HG02571 (cell line): Measurements from ENCODE around the gene OPCML.

Source experiments
- ATAC-seq: cut with Tn5 transposase; IDR thresholded peaks from one replicate; pipeline ENCODE4 v1.9.1; 2021; ENCODE audit warnings: mild to moderate bottlenecking, moderate library complexity; ENCODE audit not compliant: unreplicated experiment

The OPCML gene

DNA sequence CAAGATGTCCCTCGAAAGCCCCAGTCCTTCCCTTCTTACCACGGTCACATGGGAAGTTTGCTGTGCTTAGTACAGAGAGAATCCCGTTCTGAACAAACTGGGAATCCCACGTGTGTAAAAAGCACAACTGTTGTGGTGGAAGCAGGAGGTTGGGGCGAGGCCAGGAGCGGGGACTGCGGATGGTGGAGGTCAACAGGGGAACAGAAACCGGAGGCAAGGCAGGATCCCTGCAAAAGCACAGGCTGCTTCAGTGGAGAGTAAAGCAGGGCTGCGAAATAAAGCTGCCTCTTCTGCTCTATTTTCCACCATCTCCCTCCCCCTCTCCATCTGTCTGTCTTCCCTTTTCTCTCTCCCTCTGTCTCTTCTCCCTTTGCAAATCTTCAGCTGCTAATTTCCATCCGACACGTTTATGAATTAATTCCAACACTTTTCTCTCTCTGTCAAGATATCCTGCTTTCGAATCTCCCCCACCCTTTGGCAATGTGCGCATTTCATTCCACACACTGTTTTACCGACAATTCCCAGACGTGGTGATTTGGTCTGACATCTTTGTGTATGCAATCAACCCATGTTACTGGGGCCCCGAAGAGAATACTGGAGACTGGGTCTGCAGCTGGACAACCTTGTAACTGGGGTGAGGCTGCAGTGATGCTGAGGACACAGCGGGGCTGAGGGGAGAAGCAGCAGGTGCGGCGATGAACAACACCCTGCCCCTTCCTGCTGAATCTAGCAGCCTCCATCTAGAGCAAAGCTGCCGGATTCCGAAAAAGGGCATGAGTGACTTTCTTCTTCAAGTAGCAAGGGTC lies 571.8 kb downstream of the OPCML start:
- ATAC-seq, result no peak

DNA sequence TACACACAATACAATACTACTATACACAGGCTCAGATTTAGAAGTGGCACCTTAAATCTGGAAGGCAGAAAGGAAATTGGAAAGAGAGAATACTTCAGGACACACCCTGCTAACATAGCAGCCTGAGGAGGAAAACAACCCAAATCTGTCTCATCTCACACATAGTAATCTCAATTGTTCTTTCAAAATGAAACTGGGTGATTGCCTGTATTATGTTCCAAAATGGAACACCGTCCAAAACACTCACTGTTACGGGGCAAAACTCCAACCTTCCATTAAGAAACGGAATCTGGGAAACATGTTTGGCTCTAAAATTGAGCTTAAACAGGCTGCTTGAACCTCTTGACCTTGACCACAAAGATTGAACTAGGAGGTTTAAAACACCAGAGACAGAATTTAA lies 572.6 kb downstream of the OPCML start:
- no peak for ATAC-seq

DNA sequence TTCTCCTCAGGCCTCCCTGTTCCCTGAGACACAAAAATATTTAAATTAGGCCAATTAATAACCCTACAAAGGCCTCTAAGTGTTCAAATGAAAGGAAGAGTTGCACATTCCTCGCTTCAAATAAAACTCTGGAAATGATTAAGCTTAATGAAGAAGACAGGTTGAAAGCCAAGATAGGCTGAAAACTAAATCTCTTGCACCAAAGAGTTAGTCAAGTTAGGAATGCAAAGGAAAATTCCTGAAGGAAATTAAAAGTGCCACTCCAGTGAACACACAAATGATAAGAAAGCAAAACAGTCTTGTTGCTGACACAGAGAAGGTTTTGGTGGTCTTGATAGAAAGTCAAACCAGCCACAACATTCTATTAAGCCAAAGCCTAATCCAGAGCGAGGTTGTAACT lies 574.4 kb downstream of the OPCML start:
- no peak for ATAC-seq

DNA sequence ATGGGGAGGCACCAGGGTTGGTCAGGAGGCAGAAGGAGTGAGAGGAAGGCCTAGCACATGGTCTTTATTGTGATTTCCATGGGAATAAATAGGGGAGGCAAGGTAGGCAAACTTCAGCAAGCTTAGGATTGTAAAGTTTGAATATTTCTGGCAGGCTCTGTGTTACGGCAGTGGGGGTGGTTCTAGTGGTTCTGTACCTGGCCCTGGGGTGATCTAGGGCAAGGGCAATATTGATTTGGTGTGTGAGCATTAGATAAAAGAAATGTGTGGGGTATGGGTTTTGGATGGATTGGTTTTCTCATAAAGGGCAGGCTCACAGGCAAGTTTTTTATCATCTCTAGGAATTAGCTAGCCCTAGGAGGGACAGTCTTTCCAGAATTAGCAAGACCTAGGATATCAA lies 584.0 kb downstream of the OPCML start:
- no peak for ATAC-seq

DNA sequence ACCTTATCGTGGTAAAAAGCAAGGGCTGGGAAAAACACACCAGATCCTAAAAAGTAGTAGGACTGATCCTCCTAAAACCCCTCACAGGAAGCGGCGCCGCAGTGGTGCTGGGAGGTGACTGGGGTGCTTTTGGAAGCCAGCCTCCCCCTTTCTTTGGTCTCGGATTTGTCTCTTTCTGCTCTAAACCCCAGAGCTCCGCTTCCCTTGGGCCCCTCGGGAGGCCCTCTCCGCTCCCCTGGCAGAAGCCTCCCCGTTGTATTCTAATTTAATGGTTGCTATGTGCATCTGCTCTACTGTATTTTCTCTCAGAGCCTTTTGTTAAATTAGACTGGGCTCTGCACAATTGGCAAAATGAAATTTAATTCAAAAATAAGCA lies 587.7 kb downstream of the OPCML start:
- ATAC-seq, result no peak

DNA sequence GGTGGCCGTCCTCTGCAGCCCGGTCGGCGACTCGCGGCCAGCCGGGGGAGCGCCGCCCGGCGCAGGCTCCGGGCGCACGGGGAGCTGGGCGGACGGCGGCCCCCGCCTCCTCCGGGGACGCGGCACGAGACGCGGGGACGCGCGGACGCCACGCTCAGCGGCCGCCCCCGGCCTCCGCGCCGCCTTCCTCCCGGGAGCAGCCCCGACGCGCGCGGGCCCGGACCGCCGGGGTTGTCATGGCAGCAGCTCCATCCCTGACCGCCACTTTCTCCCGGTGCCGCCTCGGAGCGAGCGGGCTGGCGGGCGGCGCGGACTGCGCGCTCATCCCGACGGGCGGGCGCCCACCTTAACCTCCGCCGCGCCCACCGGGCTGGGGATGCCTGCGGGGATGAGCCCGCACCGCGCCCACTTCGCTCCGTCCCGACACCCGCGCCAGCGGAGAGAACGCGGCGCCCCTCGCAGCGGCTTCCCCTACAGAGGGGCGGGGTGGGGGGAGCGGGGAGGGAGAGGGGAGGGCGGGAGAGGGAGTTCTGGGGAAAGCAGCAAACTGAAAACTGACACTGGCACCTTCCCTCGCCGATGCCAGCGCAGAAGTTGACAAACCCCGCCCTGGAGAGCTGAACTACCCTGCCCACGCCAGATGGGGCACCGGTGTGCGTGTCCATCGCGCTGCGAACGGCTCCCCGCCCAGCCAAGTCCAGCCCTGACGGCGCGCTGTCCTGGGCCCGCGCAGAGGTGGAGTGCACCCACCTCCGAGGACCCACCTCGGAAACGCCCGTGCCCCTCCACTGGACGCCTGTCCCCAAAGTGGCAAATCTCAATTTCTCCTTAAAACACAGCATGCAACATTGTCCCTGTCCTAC lies 588.4 kb downstream of the OPCML start:
- ATAC-seq, result no peak

DNA sequence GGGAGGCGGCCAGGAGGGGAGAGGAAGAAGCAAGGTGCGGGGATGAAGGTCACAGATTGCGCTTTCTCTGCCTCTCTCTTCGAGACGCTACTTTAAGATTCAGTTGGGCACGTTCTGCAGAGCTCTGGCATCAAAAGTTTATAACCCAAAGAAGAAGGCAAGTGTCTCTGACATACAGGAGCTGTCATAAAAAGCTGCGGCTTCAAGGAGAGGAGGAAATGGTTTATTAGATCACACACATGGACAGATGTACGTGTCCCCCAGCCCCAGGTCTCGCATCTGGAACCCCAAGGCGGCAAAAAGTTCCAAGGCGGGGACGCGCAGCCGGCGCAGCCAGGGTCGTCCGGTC lies 589.0 kb downstream of the OPCML start:
- ATAC-seq, result no peak

DNA sequence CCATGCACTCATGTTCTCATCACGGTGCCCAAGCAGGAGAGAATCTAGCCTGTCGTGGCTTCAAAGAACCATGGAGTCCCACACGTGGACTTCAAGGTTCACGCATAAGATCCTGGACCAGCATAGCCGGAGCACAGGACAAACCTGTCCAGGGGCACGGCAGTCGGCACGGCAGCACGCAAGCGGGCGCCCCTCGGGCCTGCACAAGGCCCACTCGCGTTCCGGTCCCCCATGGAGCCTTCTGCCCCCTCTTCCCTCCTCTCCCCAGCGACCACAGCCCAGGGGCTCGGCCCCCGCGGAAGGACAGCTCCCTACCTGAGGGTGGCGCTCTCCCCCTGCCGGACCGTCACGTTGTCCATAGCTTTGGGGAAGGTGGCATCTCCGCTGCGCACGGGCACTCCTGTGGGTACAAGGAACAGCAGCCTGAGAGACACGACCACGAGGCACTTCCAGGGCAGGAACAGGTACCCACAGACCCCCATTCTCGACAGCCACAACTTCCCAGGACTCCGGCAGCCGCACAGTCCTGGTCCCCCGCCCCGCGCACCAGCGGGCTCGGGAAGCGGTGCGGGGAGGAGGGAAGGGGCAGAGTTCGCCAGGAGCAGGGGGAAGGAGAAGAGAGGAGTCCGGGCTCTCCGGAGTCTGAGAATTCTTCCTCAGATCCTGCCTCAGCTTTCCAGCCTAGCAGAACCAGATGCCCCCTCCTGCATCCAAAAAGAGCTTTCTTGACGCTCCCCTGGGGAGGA lies 589.5 kb downstream of the OPCML start:
- no peak for ATAC-seq

DNA sequence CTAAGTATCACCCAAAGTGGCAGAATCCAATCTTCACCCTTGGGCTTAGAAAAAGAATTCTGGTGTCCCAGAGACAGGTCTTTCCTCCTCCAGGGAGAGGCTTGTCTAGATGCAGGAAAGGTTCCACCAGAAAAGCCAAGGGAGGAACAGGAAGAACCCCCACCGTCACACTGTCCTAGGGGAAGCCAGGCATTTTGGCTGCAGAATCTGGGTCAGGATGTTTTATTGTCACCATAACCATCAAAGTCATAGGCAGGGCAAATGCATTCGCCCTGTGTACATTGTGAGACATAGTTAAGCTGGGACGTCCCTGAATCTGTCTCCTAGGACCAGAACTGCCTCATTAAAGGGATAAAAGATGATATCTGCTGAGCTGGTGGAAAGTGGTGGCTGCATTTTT lies 590.5 kb downstream of the OPCML start:
- ATAC-seq, result no peak

DNA sequence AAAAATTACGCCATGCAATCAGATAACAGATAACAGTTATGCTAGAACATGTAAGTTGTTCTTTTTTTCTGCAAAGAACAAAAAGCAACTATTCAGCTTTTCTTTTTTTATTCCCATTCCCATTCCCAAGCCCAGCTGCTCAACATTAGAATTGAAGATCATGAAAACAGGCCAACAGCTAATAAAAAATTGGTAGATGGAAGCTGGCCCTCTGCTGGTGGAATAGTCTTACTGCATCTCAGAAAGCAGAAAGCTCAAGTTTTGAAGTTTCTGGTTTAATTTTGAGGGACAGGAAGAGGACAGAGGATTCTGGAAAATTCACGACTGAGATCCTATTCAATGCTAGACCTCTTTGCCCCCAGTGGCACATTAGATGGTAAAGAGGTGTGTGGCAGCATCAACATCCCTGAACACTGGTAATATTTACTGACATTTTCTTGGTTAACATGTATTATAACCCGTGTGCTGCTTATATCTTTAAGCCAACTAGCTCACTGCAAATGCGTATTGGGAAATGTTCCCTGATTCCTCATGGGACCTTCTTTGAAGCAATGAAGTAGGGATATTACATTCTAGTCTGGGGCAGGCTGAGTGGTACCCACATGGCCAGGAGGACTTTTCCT lies 591.2 kb downstream of the OPCML start:
- no peak for ATAC-seq

DNA sequence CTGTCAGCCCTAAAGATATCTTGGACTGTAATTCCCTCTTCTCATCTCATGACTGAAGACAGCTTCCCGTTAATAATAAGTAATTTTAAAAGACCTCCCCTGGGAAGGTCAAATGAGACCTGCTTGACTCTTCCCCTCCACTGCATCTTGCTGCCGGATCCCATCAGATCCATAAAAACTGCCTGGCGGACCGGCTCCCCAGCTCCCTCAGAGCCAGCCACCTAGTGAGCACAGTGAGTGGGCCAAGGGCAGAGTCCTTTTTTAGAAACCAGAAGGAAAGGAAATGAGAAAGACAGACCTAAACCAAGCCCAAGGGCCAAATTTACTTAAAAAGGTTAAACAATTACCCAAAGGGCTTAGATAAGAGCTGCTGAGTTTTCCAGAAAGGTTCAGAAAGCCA lies 595.3 kb downstream of the OPCML start:
- no peak for ATAC-seq

DNA sequence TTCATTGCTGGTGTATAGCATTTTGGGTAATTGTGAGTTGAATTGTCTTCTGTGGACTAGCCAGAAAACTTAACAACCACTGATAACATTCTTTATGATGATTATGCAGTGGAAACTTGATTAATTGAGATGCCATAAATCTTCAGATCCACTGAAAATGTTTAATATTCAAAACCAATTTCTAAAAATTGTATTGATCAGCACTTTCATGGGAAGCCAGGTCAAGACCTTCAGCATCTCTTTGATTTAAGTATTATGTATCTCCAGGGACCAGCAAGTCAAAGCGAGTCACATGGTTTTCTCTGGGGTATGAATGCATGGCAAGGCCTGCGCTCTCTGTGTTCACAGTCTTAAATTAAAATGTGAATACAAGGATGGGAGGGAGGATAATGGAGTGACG lies 596.9 kb downstream of the OPCML start:
- ATAC-seq, result no peak

DNA sequence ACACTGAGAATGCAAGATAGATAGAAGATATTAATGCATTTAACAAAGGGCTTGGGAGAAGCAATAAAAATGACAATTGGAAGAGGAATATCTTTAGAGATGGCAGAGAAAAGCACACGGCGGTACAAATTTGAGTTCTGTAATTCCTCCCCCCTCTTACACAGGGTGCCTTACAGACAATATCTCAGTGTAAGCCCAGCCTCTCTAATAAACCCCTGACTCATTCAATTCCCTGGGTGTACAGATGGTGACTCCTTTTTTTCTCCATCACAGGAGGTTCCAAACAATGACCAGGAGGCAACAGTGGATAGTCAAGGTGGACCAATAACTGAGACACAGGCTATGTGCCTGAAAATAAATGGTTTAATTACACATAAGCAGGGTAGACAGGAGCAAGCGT lies 598.6 kb downstream of the OPCML start:
- no peak for ATAC-seq

DNA sequence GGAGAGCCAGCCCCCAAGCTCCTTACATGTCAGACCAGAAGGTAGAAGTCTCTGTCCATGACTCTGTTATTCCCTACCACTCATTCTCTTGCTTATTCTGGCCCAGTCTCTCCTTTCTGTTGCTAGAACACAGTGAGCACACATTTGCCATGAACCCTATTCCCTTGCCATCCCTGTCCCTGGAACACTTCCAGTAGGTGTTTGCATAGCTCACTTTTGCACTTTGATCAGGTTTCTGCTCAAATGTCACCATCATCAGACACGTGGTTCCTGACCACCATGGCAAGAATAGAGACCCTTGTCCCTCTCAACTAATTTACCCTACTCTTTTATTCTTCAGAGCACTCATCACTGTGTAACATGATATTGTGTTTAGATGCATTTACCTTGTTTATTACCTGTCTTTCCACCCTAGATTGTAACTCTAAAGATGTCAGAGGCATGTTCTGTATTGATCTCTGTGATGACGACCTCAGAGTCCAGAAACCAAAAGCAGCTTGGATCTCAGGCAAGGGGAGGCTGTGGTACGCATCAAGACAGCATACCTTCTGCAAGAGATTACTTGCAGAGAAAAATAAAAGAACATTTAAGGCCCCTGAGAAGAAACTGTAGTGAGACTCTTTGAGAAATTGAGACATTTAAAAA lies 606.4 kb downstream of the OPCML start:
- ATAC-seq, result no peak

DNA sequence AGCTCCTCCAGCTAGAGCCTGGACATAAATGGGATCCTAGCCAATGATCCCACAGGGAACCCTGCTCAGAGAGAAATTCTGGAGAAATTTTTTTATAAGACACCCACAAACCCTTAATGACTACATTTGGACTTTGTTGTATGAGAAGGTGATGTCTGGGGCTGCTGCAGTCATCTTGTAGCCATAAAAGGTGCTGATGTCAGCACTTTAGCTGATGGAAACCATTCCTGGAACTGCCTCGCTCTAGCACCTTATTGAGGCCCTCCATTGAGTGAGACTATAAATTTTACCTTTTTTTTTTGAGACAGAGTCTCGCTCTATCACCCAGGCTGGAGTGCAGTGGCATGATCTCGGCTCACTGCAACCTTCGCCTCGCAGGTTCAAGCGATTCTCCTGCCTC lies 610.7 kb downstream of the OPCML start:
- no peak for ATAC-seq

DNA sequence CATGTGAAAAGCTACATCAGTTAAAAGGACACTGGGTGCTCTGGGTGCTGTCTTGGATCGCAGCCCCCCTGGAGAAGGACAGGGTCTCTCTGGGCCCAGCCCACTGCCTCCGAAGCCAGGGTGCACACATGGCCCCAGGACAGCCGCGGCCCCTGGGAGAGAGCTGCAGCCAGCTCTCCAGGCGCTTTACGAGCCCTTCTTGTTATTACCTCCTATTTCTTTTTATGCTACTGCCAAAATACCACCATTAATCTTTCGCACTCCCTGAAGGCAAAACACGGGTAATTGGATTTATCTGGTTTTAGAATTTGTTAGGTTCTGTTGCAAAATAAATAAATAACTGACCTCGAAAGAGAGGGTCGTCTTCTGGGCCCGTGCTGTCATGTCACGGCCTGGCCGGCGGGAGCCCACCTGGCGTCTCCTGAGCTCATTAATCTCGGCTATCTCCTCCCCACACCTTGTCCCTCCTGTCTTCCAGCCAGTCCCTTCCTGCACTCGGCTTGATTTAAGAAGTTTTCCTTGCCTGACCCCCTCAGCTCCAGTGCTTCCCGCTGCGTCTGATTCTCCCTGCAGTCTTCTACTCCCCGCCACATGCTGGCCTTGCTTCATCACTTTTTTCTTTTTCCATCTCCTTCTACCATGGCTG lies 611.7 kb downstream of the OPCML start:
- ATAC-seq, result no peak

DNA sequence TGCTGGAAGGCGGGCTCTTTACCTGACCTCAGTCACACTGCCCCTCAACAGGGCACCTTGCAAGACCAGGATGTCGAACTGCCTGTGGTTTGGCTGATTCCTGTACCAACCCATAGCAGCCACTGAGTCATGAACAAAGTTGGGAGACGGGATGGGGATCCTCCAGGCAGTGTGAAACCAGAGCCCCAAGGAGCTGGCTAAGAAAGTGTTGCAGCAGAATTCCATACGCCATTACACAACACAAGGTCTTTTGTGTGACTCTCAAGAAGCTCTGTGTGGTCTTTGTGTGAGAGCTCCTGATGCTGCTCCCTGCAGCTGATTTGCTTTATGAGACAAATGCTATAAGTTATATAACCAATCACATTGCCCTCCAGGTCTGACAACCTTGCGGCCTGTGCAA lies 617.7 kb downstream of the OPCML start:
- ATAC-seq, result no peak

DNA sequence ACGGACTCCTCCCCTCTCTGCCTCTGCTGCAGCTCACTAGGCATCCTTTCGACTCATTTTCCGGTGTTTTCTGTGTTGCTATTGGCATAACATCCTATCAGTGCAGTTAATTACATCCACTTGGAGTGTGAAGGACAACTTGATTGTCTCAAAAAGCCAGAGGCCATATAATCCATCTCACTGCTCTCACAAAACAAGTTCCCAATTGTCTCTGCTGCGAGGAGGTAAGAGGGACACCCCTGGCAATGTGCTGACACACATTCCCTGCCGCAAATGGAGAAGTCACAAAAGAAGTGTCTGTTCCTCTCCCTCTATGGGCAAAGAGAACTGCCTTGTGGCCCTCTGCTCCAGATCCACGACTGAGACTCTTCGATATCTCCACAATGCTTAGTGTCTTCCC lies 618.4 kb downstream of the OPCML start:
- ATAC-seq, result no peak

DNA sequence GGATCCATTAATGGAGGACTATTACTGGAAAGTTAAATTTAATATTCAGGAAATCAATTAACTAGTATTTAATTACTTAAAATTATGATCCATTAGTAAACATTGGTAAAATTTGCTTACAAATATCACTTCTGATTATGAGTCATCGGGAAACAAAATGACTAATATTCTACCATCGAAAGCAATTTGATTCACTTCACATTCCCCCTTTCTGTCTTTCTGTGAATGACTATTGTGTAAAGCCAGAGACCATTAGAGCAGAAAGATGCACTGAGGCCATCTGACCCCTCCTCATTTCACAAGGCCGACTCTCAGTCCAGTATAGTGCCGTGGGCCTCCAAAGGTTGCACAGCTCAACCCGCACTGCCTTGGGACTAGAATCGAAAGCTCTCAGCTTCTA lies 619.0 kb downstream of the OPCML start:
- no peak for ATAC-seq

DNA sequence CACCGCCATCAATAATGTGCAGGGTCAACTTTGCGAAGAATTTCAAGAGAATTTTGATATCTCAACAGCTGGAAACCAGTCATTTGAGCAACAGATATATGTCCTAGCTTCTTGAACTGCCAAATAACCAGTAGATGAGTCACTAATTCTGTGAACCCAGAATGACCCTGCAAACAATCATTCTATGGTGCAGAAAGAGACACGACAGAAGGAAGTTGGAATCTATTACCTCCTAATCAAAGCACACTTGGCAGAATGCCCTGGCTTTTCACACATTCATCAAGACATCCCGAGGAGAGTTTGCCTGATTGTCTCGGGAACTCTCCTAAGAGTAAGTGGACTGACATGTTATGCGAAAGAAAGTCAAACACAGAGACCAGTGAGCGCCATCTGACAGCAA lies 621.1 kb downstream of the OPCML start:
- no peak for ATAC-seq
